Hindlimb muscle (tissue), 1 donor: ENCODE measurements around the gene APOC3. TPM values are rescaled to one million over a fixed set of nuclear protein-coding genes. Genes with fewer than 3 reads are reported as not detected.

ENCODE experiments used
- DNase-seq: peaks from one replicate; pipeline ENCODE4 v3.0.0-alpha.2; 2013
- polyA plus RNA-seq: library from polyadenylated mRNA; unstranded; fragments of 120-200 nt; gene quantifications from one replicate; pipeline ENCODE4 v1.2.1, GENCODE V29; 2013; ENCODE audit not compliant: insufficient read length

APOC3 gene
- polyA plus RNA-seq, 1 donor: not detected

DNA sequence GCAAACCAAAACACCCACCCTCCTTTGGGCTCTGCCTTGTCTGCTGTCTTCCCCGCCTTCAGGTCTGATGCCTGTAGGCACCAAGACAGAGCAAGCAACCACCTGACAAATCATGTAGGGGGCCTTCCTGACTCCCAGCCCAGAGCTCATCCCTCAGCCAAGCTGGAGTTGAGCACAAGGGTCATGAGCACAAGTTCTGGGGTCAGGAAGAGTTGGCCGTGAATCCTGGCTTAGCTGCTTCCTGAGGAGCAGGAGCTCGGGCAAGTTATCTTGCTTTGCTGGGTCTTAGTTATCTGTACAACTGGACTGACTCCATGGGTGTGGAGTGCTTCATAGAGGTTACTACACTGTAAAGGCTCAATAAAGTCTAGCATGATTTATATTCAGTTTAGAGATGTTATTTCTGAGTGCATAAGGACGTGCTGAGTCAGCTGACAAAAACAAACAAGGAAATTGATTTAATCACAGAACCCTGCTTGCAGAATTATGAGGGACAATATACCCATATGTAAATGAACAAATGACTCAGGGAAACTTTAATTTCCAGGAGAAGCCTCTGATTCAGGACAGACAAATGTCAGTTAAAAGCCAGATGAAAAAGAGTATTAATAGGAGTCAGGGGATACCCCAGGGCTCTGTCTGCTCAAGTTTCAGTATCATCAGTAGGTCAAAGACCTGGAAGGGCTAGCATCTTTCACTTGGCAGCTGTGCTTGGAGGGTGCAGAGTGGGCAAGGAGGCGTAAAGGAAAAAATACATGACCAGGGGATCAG lies 22.7 kb downstream of the APOC3 start:
- no peak for DNase-seq

DNA sequence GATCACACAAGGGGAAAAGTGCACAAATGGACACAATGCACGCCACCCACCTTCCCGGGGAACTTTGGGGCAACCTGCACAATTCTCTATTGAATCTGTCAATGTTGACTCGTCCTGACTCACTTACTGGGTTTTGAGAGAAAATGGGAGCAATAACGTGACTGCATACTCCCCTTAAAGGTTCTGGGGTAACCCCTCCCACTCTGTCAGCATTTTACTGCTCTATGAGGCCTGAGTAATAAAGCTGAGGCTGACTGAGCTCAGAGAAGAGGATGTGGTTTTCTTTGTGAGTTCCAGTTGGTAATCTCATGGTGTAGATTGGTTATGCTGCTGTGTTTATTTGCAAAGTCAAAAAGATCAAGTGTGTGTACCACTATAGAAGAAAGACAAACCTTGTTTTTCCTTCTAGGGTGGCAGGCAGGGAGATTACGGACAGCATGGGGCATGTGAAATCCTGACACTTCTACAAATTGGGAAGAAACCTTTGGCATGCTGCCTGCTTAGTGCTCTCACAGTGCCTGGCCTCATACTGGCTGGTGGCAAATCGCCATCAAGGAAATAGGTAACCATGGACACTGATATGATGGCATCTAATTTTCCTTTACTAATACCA lies 23.9 kb downstream of the APOC3 start:
- DNase-seq: no peak

DNA sequence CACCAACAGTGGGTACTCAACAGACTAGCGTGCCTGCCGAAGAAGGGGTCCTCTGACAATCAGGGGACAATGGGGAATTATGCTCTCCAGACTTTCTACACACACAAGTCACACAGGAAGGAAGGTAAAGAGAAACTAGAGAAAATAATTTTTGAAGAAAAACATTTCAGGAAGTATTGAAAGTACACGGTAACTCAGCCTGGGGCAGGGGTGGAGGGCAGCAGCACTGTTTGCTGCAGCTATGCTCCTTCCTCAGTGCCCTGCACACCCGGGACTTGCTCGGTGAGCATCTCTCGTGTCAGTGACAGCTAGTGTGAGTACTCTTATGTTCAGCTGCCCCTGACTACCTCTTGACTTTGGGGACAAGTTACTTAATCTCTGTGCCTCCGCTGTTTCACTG lies 25.7 kb downstream of the APOC3 start:
- no peak for DNase-seq

DNA sequence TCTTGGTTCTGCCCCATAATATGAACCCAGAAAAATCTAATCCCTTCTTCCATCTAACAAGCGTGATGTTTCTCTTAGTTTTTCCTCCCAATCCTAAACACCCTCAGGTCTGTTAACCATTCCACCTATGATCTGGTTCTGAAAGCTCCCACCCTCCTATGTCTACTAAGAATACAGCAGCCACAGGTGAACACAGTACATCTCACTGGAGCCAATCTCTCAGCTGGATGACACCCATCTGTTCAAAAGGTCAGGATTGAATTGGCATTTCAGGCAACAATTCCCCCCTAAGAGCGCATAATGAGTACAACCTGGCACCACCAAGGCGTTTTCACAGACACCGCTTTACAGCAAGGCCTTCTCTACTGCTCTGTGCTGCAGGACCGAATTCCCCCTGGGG lies 26.7 kb downstream of the APOC3 start:
- no peak for DNase-seq

DNA sequence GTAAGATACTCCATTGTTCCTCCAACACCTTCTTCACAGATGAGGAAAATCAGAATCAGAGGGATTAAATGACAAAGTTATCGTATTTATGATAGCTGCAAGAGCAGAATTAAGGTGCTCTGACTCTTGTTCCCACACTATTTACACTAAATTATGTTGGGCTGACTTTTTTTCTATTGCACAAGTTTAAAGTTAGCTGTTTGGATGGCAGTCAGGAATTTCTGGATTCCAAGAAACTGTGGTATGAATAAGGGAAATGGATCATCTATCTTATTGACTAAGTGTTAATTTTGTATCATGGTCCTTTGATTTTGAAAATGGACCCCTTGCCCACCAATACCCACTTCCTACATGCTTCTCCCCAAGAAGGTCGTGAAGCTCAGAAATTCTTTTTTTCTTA lies 27.6 kb downstream of the APOC3 start:
- no peak for DNase-seq

DNA sequence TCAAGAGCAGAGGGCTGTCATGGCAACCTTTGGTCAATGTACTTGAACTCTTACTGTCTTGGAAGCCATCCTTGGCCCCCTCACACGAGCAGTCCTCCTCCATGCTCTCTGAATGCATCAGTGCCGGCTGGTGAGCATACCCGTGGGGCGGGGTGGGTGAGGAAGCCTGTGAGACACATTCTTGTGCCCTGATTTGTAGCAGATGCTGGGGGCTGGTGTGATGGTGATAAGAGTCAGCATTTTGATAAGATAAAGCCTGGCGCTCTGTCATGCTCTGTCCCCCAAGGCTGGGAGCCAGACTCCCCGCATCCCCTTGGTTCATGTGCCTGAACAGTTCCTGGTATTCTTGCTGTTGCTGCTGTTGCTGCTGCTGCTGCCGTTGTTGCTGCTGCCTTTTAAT lies 28.2 kb downstream of the APOC3 start:
- DNase-seq: no peak

DNA sequence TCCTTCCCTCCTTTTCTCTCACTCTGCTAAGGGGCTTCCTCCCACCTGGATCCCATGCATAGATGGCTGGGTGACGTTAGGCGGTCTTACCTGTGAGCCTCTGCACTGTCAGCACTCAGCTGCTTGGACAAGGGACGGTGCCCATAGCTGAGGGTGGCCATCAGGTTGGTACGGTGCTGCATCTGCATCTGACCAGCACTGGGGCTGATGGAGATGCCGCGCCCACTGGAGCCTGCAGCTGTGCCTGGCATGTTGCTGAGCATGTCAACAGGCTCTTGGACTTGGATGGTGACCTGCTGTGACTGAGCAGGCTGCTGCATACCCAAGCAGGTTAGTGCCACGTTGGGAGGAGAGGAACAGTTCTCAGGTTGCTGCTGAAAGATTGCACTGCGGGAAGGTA lies 29.5 kb downstream of the APOC3 start:
- DNase-seq: no peak

DNA sequence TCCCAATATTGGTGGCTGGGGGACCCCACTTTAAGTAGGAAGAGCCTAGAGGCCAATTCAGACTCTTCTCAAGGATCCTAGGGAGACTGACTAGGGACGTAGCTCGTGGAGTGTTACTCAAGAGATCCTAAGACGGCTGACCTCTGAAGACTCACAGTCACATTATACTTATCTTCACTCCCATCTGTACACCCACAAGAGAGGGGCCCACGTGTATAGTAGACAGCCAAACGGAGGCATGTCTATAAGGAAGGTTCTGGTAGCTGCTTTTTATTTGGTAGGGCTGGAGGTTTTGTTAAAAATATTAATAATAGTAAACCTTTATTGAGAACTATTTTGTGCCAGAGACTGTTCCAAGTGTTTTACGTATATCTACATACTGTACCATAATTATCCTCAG lies 30.6 kb downstream of the APOC3 start:
- no peak for DNase-seq

DNA sequence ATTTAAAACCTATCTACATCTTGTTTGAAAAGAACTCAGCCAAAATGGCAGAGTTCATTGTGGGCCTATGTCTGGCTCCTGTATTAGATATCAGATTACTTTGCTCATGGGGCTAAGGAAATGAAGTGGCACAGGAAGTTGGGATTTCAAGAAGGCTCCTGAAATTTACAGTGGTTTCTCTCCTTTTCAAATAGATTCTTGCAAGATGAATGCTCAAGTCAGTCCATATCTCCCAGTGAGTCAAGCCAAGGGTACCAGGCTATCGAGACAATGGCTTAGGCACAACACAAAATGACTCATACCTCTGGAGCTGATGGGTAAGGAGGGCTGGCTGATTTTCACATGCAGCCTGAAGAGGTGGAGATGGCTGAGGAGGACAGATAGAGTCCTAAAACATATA lies 31.8 kb downstream of the APOC3 start:
- no peak for DNase-seq

DNA sequence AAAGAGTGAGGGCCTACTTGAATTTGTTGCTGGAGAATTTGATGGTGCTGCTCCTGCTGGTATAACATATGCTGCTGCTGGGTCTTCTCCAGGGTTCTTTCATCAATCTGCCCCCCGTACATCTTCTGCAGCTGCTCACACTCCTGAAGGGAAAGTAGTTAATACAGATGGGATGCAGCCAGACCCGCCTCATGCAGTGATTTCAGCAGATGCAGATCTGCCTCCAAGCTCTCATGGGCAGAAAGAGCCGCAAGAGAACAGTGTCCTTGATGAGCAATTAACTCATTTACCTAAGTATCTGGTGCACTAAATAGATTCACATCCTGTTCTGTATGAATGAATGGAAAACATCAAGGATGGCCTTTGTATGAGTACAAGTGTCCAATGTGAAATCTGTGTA lies 32.5 kb downstream of the APOC3 start:
- no peak for DNase-seq

DNA sequence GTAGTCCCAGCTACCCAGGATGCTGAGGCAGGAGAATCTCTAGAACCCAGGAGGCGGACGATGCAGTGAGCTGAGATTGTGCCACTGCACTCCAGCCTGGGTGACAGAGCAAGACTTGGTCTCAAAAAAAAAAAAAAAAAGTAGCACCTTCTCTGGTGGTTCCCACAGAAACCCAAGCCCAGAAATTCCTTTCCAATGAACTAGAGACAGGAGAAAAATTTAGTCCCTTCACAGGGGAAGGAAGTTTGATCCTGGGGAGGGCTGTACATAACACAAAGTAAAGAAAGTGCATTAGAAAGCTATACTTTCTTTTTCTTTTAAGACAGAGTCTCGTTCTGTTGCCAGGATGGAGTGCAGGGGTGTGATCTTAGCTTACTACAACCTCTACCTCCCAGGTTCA lies 33.2 kb downstream of the APOC3 start:
- no peak for DNase-seq

DNA sequence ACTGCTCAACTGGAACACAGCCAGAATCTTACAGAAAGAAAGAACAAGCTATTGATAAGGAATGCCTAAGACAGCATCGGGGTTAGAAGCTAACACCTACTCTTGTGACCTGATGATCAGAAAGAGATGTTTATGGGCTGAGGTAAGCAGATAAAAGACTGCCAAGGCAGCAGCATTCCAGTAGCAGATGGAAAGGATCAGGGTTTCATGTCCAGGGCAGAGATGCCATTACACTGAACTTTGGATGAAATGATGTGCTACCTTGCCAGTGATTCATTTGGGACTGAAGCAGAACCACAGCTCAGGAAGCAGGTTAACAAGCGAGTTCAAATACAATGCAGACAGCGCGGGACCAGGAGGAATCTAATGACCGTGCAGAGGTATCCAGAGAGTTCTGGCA lies 34.8 kb downstream of the APOC3 start:
- no peak for DNase-seq

DNA sequence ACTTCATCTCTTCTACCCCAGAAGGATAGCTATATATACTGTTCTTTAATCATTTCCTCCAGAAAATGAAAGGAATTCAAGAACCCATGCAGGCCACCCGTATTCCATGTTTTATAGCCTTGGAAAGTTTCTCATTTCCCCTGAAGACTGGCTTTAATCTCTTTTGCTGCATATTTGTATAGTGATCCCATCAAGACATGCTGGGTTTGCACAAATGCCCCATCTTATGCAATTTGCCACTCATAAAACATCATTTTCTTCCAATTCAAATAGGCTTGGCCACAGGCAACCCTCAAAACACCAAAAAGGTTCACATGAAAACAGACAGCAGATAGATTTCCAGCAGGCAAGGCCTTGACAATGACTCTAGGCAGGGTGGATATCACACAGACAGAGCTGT lies 36.0 kb downstream of the APOC3 start:
- no peak for DNase-seq

DNA sequence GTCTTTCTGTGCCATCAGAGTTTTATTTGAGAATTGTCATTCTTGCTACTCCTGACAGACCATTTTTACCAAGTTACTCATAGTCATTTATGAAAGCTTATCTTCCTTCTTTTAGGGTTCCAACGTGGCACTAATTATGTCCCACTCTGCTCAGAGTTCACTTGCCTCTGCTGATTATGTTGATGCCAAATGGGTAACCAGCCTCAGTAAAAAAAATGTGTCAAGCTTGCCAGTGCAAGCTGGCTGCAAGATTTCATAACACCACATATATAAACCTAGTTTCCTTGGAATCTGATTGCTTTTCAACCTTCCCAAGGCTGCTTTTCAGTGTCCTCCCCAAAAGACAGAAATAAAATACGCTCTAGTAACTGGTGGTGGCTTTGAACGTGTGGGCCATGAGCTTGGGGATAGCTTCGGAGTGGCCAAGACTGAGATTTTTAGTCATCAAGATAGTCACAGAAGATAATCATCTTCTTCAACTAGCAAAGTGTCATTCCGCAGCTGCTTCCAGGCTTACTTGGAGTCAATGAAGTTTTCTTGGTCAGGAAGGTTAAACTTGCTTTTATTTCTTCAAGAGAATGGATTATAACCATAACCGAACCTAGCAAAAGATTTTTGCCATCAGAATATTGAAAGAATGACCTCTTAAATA lies 37.2 kb downstream of the APOC3 start:
- DNase-seq: no peak

DNA sequence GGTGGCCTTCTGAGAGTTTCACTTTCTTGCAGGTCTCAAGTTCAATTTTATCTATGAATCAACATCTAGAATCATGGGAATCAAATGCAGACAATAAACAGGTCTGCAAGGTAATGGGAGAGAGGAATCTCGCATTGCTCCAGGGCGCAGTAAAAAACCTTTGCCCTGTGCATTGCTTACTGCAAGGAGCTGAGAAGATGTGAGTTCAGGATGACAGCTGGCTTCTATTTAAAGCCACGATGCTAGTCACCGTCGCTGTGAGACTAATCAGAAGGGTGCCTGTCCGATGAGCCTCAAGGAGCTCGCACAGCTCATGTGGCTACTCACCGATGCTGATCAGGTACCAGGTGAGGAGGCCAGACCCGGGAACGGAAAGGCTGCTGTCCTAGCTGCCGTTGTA lies 37.9 kb downstream of the APOC3 start:
- no peak for DNase-seq

DNA sequence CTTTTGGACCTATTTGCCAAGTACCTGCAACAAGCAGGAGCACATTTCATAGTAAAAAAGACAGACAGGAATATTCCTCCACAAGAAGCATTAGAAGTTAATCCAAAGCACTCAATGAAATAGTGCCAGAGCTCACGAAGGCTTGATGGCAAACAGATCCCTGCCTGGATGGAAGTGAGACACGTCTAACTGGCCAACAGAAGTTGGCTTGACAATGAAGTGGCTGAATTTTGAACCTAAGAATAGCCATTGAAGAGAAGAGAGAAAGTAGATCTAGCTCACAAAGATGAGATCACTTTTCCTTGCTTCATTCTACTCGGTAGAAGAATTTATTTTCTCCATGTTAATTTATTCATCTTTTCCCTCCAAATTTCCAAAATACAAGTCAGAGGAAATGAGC lies 38.4 kb downstream of the APOC3 start:
- no peak for DNase-seq

DNA sequence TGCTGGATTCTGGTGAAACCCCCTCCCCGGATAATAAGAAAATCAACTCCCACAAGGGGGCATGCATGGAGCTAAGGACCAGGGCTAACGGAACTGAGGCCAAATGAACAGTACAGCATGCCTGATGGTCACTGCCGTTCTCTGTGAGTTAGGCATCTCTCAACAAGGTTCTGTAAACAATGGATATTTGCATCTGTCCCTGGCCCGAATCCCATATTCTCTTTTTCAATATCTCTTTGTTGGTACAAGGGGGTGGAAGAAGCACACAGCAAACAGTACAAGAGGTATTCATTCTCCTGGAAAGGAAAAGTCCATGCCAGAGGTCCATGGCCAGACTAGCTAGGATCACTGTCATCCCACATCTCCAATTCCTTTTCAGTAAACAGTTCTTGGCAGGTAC lies 39.9 kb downstream of the APOC3 start:
- no peak for DNase-seq

DNA sequence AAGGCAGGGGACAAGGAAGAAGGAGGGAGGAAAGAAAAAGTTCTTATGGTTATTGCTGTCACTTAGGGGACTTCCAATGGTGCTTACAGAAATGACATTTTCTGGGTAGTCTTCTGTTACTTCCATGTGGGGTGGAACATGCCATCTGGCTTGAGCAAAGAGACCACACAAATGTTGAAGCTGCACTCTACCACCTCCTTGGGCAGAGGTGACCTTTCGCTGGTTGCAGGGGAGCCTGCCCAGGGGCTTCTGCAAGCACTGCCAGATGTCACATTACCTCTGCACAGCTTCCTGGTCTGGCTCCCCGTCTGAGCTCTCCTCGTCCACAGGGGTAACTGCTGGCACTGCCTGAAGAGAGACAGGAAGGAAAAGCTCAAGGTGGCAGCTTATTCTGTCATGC lies 40.3 kb downstream of the APOC3 start:
- DNase-seq: no peak

DNA sequence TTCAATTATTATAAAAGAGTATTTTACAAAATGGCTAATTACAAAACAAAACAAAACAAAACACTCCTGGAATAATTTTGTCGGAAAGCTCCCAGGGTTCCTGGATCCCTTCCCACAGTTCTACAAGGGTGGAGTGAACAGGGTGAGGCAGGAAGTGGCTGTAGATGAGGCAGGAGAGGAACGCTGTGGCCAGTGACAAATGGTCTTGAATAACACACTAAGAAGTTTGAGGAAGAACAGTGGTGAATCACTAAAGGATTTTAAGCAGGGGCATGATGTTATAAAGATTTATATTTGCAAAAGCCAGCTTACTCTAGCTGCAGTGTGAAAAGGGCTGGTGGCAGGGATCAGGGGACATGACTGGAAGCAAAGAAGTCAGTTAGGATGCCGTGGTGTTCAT lies 41.5 kb downstream of the APOC3 start:
- no peak for DNase-seq

DNA sequence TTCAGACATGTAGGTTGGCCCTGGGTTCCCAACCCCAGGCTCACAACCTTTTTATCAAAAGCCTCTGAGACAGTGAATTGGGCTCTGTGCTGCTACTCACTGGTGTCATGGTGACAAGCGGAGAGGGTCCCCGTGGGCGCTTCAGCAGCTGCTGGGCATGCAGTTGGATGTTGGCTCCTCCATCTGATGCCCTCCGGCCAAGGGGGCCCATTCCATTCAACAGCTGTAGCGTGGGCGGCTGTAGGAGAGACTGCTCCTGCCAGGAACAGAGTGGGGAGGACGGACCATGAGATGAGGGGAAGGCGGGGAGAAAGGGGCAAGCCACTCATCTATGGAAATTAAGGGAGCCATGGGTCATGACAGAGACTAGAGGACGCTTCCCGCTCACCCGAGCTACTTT lies 43.7 kb downstream of the APOC3 start:
- DNase-seq: no peak

DNA sequence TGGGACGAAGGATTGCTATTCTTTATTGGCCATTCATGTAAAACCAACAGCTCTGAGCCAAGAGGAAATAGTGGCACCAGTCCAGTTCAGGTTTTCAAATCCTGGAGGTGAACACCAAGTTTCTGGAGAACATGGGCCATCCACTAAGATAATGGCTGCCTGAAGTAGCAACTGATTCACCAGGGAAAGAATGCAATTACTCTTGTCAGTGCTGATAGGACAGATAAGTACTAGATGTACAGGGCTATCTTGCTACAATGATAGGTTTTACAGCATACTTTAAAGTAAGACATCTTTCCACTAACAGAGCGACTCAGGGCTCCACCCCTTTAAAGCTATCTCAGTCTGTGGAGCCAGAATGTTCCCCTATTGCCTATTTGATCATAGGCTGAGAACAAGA lies 44.5 kb downstream of the APOC3 start:
- no peak for DNase-seq

DNA sequence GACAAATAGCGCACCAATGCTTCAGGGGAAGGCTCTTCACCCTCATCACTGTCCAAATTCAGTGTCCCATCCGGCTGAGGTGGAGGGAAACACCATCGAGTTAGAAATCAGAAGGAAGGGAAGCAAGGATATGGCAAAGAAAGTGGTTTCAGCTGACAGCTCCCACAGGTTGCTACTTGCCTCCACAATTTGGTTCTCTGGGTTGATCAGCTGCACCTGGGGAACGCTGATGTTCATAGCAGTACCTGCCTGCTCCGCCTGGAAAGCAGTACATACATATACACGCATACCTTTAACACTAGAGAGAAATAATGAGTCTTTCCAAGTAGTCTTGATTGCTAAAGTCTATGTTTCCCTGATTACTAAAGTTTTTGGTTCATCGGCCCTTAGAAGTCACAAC lies 45.5 kb downstream of the APOC3 start:
- no peak for DNase-seq

DNA sequence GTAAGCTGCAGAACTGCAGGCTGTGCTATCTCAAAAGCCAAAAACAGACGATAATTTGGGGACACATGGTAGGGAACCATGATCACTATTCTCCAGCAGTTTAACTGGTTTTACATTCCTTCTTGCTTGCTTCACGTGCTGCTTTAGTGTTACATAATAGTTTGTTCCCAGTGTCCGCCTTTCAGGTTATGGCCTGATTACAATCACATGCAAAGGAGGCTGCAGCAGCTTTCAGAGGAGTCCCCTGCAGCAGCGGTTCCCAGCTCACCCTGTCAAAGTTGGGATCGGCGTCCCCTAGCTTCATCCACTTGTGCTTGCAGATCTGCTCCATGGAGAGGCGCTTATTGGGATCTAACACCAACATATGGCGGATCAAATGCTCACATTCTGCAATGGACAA lies 46.9 kb downstream of the APOC3 start:
- no peak for DNase-seq
